ENCODE data around the gene IFIT5.
"Not testable (repeated sequence)": the region's sequence is repeated elsewhere in the genome, so short reads cannot be mapped to it uniquely, and the experiment has no call there.

IFIT5 gene

GRCh38 chr10:89414146-89414878, at the start of gene IFIT5:
Gene IFIT5, plus strand, starts transcription at chr10:89414568. Its CDS starts 231 bp downstream, at chr10:89414799.
- peak; percentile 55 to 61 for DNase-seq

- DNase-seq, result no peak
Observed at GRCh38 chr10:89367529-89367928, 46.8 kb upstream of the IFIT5 start.

GRCh38 chr10:89368129-89368528, 46.2 kb upstream of the IFIT5 start:
- no peak for DNase-seq

- DNase-seq, result no peak
Observed at GRCh38 chr10:89369156-89370105, 44.9 kb upstream of the IFIT5 start.

- no peak for DNase-seq
Observed at GRCh38 chr10:89371079-89371478, 43.3 kb upstream of the IFIT5 start.

GRCh38 chr10:89371987-89372386, 42.4 kb upstream of the IFIT5 start:
- no peak for DNase-seq

GRCh38 chr10:89373916-89374711, 40.3 kb upstream of the IFIT5 start:
- DNase-seq, result no peak

- DNase-seq, result no peak
Observed at GRCh38 chr10:89374713-89375141, 39.6 kb upstream of the IFIT5 start.

GRCh38 chr10:89377705-89378637, 36.4 kb upstream of the IFIT5 start, which contains the start of gene IFIT1B:
Gene IFIT1B, plus strand, starts transcription at chr10:89378056. Its CDS starts 80 bp downstream, at chr10:89378136.
- DNase-seq, result no peak

GRCh38 chr10:89379103-89379502, 35.3 kb upstream of the IFIT5 start:
- DNase-seq, result no peak

GRCh38 chr10:89382757-89383156, 31.6 kb upstream of the IFIT5 start:
- no peak for DNase-seq

- no peak for DNase-seq
Observed at GRCh38 chr10:89384474-89385340, 29.7 kb upstream of the IFIT5 start.

GRCh38 chr10:89388806-89389205, 25.6 kb upstream of the IFIT5 start:
- DNase-seq, result no peak

- no peak for DNase-seq
Observed at GRCh38 chr10:89389254-89389653, 25.1 kb upstream of the IFIT5 start.

- no peak for DNase-seq
Observed at GRCh38 chr10:89390476-89391225, 23.7 kb upstream of the IFIT5 start.

GRCh38 chr10:89391226-89391576, 23.2 kb upstream of the IFIT5 start:
- not testable (repeated sequence) for DNase-seq

GRCh38 chr10:89391907-89392756, 22.2 kb upstream of the IFIT5 start, which contains the start of gene IFIT1:
Gene IFIT1, plus strand, starts transcription at chr10:89392623. Its CDS starts 90 bp downstream, at chr10:89392713.
- DNase-seq, result peak in 1 of 2 experiments; percentile 21

- no peak for DNase-seq
Observed at GRCh38 chr10:89392974-89393373, 21.4 kb upstream of the IFIT5 start.

GRCh38 chr10:89393898-89394297, 20.5 kb upstream of the IFIT5 start:
- no peak for DNase-seq
